Hindlimb muscle (tissue), 1 donor: ENCODE data around the gene SLC27A3. TPM values are rescaled to one million over a fixed set of nuclear protein-coding genes. Genes with fewer than 3 reads are reported as not detected.
"Not testable (repeated sequence)": the region's sequence is repeated elsewhere in the genome, so short reads cannot be mapped to it uniquely, and the experiment has no call there.

Source experiments
- DNase-seq: peaks from one replicate; pipeline ENCODE4 v3.0.0-alpha.2; 2013
- polyA plus RNA-seq: library from polyadenylated mRNA; unstranded; fragments of 120-200 nt; gene quantifications from one replicate; pipeline ENCODE4 v1.2.1, GENCODE V29; 2013; ENCODE audit not compliant: insufficient read length

Gene SLC27A3
- polyA plus RNA-seq, 1 donor: 23.7 TPM

DNA sequence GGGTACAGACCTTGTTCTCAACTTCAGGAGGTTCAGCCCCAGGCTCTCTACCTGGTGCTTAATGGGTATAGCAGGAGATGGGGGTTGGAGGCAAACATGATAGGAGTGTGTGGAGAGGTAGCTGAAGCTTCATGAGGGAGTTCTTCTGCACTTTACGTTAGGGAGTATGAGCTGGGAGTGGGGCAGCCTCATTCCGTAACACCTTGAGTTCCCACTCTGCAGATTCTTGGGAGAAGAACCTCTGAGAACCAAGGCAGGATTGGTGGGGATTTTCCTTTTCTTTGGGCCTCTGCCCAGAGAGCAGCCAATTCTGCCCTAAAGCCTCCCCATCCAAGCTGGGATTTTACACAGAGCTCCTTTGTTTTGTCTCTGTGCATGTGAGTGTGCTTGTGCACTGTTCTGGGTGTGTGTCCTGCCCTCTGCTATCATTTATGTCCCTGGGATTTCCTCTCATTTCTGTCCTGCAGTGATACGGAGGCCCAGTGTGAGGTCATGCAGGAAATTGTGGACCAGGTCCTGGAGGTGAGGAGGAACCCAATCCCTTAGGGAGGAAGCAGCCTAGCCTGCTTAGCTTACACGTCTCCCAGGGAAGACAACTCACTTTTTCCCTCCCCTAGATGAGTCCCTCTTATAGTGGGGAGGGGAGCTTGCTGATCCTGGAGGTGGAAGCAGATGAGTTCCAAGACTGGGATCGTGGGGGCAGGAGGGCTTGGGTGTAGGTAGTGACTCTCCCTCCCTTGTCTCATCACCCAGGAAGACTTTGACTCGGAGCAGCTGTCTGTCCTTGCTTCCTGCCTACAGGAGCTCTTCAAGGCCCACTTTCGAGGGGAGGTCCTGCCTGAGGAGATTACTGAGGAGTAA is 11.6 kb upstream of the SLC27A3 start:
- no peak for DNase-seq

DNA sequence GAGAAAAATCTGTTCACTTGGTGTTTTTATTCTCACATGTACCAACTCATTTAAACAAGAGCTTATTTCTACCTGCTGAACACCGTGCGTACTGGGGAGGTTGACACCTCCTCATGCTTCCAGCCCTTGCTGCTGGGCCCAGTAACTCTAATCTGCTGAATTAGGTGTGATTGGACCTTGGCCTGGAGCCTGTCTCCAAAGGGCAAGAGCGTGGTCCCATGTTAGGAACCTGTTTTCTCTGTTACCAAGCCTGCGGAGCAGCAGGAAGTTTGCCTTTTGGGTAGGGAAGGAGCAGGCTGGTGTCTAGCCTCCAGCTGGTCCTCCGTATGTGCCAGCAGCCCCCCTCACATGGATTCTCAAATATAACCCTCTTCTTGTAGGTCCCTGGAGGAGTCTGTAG is 10.9 kb upstream of the SLC27A3 start:
- DNase-seq: no peak

DNA sequence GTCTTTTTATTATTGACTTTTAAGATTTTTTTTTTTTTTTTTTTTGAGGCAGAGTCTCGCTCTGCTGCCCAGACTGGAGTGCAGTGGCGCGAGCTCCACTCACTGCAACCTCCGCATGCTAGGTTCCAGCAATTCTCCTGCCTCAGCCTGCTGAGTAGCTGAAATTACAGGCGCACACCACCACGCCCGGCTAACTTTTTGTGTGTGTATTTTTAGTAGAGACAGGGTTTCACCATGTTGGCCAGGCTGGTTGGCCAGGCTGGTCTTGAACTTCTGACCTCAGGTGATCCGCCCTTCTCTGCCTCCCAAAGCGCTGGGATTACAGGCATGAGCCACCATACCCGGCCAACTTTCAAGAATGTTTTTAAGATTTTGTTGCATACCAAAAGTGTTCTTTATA is 8.5 kb upstream of the SLC27A3 start:
- not testable (repeated sequence) for DNase-seq

DNA sequence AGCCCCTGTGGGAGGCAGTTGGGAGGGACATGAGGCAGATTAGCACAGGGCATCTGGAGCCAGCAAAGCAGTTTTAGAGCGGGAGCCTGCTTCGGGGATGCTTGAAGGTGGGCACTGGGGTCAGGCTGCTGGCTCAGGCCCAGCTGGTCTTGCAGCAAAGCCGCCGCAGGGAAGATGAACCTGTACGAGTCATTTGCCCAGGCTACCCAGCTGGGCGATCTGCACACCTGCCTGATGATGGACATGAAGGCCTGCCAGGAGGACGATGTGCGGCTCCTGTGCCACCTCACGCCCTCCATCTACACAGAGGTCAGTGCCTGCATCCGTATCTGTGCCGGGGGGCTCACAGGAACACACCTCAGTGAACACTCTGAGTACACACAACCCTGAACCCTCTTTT is 7.7 kb upstream of the SLC27A3 start:
- no peak for DNase-seq

DNA sequence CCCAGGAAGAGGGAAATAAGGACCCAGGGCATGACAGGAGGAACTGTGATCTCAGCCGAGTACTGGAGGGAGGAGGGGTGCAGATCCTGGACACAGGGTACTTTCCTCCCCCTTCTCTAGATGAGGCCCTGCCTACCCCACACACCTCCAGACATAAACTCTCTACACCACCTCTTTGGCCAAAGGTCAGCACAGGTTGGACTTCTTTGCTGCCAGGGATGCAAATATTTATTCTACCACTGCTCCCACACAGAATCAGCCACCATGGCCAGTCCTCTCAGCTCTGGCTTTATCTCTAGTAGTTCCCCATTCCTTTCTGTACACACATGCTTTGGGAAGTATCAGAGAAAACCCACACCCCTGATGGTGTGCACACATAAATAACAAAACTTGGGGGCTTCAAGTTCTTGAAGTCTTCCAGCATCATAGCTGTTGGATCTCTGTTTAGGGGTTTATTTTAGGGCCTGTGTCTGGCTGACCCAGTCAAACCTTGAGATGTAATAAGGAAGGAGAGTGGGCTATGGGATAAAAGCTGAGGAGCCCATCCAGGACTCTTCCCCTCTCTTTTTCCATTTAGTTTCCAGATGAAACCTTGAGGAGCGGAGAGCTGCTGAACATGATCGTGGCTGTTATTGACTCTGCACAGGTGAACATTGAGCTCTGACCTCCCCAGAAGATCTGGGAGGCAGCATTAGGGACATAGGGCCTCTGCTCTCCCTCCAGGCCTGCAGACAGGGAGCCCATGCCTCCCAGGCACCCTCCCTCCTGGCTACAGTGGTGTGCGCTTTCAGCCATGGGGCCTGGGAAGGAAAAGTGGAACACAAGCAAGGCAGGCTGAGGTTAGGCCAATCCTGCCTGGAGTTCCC is 6.7 kb upstream of the SLC27A3 start:
- no peak for DNase-seq

DNA sequence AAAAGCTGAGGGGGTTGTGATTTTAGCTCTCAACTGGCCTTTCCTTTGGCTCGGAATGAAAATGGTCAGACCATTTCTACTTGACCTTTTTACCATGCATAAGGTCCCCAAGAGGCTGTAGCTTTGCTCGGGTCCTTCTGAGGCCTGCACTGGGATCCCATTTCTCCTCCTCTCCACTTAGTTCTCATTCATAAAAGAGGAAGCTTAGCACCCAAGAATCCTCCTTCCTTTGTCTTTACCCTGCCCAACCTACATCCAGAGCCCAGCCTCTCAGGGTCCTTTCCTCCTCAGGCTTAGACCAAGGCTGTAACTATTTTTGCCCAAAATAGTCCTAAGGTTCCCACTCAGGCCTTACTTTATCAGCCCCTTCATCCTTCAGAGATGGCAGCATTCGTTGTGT is 6.0 kb upstream of the SLC27A3 start:
- no peak for DNase-seq

DNA sequence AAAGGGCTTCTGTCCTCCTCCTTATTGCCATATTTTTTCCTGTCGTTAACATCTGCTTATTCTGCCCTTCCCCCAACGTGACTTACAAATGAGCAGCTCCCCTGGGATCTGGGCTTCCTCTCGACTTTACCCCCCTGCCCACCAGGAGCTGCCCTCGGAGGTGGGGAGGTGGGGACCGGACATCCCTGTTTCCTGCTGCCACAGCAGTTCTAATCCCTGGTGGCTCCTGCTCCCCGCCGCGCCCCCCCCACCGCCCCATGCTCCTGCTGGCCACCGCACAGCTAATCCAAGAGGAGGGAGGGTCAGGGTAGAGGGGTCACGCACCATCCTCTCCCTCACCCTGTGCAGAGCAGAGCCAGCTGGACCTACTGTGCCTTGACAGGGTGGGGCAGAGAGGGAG is 4.4 kb upstream of the SLC27A3 start:
- no peak for DNase-seq

DNA sequence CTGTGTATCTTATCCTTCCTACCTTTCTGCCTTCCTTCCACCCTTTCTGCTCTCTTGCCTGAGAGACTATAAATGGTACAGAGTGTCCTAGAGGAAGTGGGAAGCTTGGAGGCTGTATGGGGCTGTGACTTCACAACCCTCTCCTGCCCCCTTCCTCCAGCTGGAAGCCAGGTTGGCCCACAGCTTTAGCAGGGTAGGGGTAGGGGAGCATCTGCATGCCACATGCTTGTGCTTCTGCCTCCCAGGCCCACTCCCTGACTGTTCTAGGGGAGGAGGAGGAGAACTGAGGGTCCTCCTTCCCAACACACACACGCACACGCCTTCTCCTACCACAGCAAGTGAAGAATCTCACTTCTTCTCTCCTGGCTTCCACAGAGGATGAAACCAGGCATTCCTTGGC is 3.9 kb upstream of the SLC27A3 start:
- DNase-seq: no peak

DNA sequence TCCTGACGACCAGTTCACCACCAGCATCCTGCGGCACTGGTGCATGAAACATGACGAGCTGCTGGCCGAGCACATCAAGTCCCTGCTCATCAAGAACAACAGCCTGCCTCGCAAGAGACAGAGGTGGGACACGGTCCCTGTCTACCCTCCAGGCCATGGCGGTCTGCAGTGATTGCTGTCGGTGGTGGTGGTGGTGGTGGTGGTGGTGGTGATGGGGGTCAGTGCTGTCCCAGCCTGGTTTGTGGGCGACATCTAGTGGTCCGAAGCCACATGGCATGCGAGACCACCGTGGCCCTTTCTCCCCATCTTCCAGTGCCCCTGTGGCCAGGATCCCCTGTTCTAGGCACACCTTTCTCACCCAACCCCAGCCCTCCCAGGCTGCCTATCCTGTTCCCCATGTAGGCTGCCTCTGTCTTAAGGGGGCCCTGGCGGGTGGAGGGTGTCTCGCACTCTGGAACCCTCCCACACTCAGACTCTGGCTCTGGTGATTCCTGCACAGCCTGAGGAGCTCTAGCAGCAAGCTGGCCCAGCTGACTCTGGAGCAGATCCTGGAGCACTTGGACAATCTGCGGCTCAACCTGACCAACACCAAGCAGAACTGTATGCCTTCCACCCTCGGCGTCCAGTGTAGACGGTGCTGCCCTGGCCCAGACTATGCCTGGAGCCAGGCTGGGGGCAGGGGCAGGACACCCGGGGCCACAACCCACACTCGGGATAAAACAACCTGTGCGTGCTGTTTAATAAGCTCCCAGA is 3.2 kb upstream of the SLC27A3 start:
- no peak for DNase-seq

DNA sequence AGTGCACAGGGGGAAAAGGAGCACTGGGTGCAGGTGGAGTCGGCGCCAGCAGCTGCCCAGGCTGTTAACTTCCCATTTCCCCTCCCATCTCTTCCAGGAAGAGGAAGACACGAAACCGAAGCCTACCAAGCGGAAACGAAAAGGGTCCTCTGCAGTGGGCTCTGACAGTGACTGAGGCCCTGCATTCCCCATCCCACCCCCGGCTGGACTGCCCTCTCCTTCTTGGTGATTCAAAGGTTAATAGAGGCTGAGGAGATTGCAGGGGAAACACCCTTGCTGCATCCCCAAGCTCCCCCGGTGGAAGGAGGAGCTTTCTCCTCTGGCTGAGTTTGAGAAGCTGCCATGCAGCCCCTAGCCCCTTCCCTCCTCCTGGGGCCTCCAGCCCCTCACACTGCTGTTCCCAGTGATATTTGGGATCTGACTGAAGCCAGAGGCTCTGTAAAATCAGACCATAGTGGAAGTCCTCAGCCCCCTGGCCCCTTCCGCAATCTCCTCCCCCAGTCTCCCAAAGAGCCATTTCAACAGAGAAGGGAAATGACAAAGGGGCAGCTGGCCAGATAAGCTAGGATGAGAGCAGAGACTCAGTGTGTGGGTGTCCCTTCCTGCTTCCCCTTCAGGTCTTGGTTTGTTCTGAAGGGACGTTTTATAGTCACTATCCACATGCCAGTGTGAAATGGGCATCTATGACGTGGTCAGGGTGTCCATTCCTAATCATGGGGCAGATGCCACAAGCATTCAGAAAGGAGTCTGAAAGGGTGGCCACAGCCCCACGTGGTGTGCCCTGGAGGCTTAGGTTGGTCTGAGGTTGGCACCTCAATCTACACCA is 1.9 kb upstream of the SLC27A3 start:
- DNase-seq: no peak

DNA sequence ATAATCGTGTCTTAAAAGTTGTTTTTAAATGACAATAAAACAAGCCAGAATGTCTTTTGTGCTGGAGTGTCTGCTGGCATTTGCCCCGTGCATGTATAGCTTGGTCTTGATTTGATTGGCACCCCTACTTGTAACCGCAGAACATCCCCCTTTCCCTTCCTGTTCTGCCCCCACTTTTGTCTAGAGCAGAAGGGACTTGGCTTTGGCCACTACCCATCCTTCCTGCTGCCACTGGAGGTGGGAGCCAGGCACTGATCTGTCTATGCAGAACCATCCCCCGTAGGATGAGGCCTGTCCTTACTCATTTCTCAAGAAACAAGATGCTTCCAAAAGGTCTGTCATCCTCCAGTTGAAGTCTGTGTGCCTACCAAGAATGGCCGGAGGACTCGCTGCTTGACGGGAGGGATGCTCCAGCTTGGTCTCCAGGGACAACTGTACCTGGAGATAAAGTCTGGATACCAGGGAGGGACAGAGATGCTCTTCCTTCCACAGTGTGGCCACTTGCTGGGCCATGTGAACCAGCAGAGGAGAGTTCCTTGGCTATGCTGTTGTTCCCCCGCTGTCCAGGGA is 1.1 kb upstream of the SLC27A3 start:
- DNase-seq: no peak

DNA sequence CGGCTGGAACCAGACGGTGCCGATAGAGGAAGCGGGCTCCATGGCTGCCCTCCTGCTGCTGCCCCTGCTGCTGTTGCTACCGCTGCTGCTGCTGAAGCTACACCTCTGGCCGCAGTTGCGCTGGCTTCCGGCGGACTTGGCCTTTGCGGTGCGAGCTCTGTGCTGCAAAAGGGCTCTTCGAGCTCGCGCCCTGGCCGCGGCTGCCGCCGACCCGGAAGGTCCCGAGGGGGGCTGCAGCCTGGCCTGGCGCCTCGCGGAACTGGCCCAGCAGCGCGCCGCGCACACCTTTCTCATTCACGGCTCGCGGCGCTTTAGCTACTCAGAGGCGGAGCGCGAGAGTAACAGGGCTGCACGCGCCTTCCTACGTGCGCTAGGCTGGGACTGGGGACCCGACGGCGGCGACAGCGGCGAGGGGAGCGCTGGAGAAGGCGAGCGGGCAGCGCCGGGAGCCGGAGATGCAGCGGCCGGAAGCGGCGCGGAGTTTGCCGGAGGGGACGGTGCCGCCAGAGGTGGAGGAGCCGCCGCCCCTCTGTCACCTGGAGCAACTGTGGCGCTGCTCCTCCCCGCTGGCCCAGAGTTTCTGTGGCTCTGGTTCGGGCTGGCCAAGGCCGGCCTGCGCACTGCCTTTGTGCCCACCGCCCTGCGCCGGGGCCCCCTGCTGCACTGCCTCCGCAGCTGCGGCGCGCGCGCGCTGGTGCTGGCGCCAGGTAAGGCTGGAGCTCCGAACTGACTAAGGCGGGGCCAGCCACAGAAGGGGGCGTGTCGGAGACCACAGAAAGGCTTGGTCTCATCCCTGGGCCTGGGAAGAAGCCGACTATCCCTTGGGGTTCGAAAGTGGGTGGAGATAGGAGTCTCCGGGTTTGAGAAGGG is 486 bp downstream of the SLC27A3 start:
- peak; percentile 76 for DNase-seq

DNA sequence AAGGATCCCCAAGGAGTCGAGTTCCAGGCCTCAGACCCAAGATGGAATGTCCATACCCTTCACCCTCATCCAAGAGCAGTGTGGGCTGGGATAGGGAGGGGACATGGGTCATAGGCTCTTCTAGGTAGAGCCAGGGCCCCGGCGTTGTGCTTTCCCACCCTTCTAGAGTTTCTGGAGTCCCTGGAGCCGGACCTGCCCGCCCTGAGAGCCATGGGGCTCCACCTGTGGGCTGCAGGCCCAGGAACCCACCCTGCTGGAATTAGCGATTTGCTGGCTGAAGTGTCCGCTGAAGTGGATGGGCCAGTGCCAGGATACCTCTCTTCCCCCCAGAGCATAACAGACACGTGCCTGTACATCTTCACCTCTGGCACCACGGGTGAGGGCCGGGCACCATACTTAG is 1.1 kb downstream of the SLC27A3 start:
- DNase-seq: no peak

DNA sequence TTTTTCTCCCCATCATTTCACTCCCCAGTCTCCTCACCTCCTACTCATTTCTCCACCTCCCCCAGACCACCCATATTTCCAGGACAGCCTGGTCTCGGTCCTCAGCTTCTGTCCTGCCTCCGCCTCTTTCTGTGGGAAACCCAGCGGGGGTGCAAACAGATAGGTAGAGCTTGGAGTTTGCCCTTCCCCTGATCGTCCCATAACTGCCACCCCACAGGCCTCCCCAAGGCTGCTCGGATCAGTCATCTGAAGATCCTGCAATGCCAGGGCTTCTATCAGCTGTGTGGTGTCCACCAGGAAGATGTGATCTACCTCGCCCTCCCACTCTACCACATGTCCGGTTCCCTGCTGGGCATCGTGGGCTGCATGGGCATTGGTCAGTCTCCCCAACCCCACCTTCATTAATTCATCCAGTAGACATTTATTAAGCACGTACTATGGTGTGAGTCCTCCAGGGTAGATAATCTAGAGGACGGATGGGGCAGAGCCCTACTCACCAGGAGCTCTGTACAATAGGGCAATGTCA is 1.7 kb downstream of the SLC27A3 start:
- no peak for DNase-seq

DNA sequence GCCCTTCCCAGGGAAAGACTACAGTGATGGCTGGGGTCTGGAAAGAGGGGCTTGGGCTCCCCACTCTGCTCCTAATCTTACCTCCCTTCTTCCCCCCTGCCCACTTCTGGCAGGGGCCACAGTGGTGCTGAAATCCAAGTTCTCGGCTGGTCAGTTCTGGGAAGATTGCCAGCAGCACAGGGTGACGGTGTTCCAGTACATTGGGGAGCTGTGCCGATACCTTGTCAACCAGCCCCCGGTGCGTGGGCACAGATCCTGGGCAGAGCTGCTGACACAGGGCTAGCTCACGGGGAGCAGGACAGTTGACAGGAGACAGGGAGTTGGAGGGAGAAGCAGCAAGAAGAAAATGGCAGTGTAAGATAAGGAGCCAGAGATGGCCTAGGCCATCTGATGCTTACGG is 2.4 kb downstream of the SLC27A3 start:
- no peak for DNase-seq

DNA sequence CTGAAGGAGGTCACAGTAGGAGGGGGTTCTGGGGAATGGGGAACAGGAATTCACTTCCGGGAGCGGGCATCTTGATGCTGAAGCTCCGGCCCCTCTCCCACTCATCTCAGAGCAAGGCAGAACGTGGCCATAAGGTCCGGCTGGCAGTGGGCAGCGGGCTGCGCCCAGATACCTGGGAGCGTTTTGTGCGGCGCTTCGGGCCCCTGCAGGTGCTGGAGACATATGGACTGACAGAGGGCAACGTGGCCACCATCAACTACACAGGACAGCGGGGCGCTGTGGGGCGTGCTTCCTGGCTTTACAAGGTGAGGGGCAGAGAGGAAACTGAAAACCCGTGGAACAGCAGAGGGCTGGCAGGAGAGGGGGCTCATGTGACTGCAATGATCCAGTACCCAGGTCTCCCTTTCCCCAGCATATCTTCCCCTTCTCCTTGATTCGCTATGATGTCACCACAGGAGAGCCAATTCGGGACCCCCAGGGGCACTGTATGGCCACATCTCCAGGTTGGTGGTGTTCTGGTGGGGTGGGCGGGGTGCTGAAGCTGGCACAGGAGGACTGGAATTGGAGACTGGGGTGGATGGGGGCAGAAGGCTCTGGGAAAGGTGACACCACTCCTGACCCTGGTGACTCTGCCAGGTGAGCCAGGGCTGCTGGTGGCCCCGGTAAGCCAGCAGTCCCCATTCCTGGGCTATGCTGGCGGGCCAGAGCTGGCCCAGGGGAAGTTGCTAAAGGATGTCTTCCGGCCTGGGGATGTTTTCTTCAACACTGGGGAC is 3.0 kb downstream of the SLC27A3 start:
- no peak for DNase-seq

DNA sequence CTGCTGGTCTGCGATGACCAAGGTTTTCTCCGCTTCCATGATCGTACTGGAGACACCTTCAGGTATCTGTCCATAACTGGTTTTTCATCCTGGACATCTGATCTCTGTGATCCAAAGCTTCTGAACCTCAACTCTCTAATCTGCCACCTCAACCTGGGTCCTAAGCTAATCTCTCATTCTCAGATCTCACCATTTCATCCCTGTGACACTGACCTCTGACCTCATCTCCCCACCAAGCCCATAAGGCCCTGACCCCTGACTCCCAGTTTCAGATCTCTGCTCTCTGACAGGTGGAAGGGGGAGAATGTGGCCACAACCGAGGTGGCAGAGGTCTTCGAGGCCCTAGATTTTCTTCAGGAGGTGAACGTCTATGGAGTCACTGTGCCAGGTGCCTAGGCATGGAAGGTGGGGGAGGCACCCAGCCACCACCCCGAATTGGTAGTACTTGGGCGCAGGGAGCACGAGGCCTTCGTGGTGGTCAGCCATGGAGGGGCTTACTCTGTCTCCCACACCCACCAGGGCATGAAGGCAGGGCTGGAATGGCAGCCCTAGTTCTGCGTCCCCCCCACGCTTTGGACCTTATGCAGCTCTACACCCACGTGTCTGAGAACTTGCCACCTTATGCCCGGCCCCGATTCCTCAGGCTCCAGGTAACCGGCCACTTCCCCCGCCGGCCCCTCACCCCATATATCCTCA is 3.8 kb downstream of the SLC27A3 start:
- DNase-seq: no peak

DNA sequence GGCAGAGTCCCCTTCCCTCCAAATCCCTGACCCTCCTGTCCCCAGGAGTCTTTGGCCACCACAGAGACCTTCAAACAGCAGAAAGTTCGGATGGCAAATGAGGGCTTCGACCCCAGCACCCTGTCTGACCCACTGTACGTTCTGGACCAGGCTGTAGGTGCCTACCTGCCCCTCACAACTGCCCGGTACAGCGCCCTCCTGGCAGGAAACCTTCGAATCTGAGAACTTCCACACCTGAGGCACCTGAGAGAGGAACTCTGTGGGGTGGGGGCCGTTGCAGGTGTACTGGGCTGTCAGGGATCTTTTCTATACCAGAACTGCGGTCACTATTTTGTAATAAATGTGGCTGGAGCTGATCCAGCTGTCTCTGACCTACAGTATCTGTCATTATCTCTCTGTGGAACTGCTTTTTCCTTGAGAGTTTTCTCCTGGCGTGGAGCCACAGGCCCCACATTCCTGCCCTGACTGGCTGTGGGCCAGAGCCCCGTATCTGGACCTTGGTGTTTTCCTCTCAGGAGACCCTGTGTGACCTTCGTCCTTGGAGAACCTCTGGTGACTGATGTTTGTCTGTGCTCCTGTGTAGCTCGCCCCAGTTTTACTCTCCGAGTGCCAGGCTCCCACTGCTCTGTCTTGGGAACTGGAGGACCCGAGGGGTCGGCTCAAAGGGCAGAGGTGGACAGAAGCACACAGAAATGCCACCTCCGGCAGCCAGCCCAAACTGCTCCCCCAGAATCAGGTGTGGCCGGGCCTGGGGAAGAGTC is 4.8 kb downstream of the SLC27A3 start:
- DNase-seq: no peak
